ENCODE measurements around the gene ANAPC1. TPM values are rescaled to one million over a fixed set of nuclear protein-coding genes. Genes with fewer than 3 reads are reported as not detected.

ANAPC1 gene
- total RNA-seq, 1 donor = 54.8 TPM

- TF ChIP-seq CTCF (IDR thresholded peaks at IDR 0.05; ENCODE audit: insufficient read depth, low read depth, low read length) = no peak
- no peak for DNase-seq (ENCODE audit: low read depth)
- no peak overlapping the region for H3K4me3 ChIP-seq (ENCODE audit: low read depth, low read length)
Measured at GRCh38 chr2:111903930-111904439, 20.0 kb upstream of the ANAPC1 start.

GRCh38 chr2:111903516-111903915, 19.5 kb upstream of the ANAPC1 start:
- no peak for DNase-seq (ENCODE audit: low read depth)

GRCh38 chr2:111900859-111901258, 16.9 kb upstream of the ANAPC1 start:
- TF ChIP-seq CTCF (IDR thresholded peaks at IDR 0.05; ENCODE audit: insufficient read depth, low read depth, low read length) = peak; percentile 34
- DNase-seq (ENCODE audit: low read depth) = peak; percentile 27
- no peak overlapping the region for H3K4me3 ChIP-seq (ENCODE audit: low read depth, low read length)

More at GRCh38 chr2:111903516-111903915, 19.5 kb upstream of the ANAPC1 start:
- H3K4me3 ChIP-seq (ENCODE audit: low read depth, low read length) = no peak overlapping the region
- TF ChIP-seq CTCF (IDR thresholded peaks at IDR 0.05; ENCODE audit: insufficient read depth, low read depth, low read length) = no peak

- peak overlapping the region; percentile 70 for H3K4me3 ChIP-seq (ENCODE audit: low read depth, low read length)
- no peak for TF ChIP-seq CTCF (IDR thresholded peaks at IDR 0.05; ENCODE audit: insufficient read depth, low read depth, low read length)
- DNase-seq (ENCODE audit: low read depth) = no peak
Measured at GRCh38 chr2:111898703-111899514, 14.9 kb upstream of the ANAPC1 start.

GRCh38 chr2:111897924-111898702, 14.1 kb upstream of the ANAPC1 start, which contains the start of gene MERTK:
TSS of gene MERTK (plus strand) at chr2:111898607. CDS start at chr2:111898736, 129 bp downstream.
- peak; percentile 55 for TF ChIP-seq CTCF (IDR thresholded peaks at IDR 0.05; ENCODE audit: insufficient read depth, low read depth, low read length)
- peak; percentile 79 for DNase-seq (ENCODE audit: low read depth)
- H3K4me3 ChIP-seq (ENCODE audit: low read depth, low read length) = peak within 1 kb of the TSS; percentile 70

GRCh38 chr2:111897630-111897923, 13.6 kb upstream of the ANAPC1 start:
- peak overlapping the region; percentile 70 for H3K4me3 ChIP-seq (ENCODE audit: low read depth, low read length)
- no peak for TF ChIP-seq CTCF (IDR thresholded peaks at IDR 0.05; ENCODE audit: insufficient read depth, low read depth, low read length)
- no peak for DNase-seq (ENCODE audit: low read depth)

Data from fibroblast of villous mesenchyme (primary cell).